GM23338 (cell line): ENCODE measurements around the gene DCT. TPM values are rescaled to one million over a fixed set of nuclear protein-coding genes. Genes with fewer than 3 reads are reported as not detected.

Source experiments
- ATAC-seq: fragments of 200-7000 bp; cut with Tn5 transposase; 3 replicates; pipeline ENCODE4 v1.9.1; 2020
- DNase-seq: peaks from one replicate; pipeline ENCODE4 v3.0.0-alpha.2; 2015; ENCODE audit warnings: low spot score
- H2AFZ ChIP-seq: fragments of 200-600 bp; sonication (generic); 2 replicates; pipeline ENCODE4 v1.8.0; 2016; ENCODE audit warnings: antibody characterized with exemption, mild to moderate bottlenecking, moderate library complexity
- H3F3A ChIP-seq: fragments of 200-600 bp; sonication (generic); replicated peaks from 2 replicates; pipeline ENCODE4 v1.8.0; 2017; ENCODE audit warnings: antibody characterized with exemption, mixed run types, low read depth
- H3K27ac ChIP-seq: fragments of 200-600 bp; sonication (generic); 2 replicates; pipeline ENCODE4 v1.6.1; 2016; ENCODE audit warnings: low read depth
- H3K27me3 ChIP-seq: fragments of 200-600 bp; sonication (generic); 2 replicates; pipeline ENCODE4 v1.8.0; 2016; ENCODE audit warnings: mild to moderate bottlenecking, mixed run types, moderate library complexity; ENCODE audit not compliant: insufficient read depth
- H3K36me3 ChIP-seq: fragments of 200-600 bp; sonication (generic); 2 replicates; pipeline ENCODE4 v1.8.0; 2016; ENCODE audit warnings: mild to moderate bottlenecking; ENCODE audit not compliant: insufficient read depth
- H3K4me1 ChIP-seq: fragments of 200-600 bp; sonication (generic); 2 replicates; pipeline ENCODE4 v1.8.0; 2016; ENCODE audit warnings: mild to moderate bottlenecking, moderate library complexity; ENCODE audit not compliant: insufficient read depth
- H3K4me2 ChIP-seq: fragments of 200-600 bp; sonication (generic); 2 replicates; pipeline ENCODE4 v1.7.1; 2017; ENCODE audit warnings: mixed run types
- H3K4me3 ChIP-seq: fragments of 200-600 bp; sonication (generic); 2 replicates; pipeline ENCODE4 v1.6.1; 2016; ENCODE audit warnings: mixed run types
- H3K79me2 ChIP-seq: fragments of 200-600 bp; sonication (generic); replicated peaks from 2 replicates; pipeline ENCODE4 v1.8.0; 2017; ENCODE audit warnings: mild to moderate bottlenecking; ENCODE audit not compliant: insufficient read depth
- H3K9me2 ChIP-seq: fragments of 200-600 bp; sonication (generic); 2 replicates; pipeline ENCODE4 v1.8.0; 2017; ENCODE audit not compliant: insufficient read depth
- H4K20me1 ChIP-seq: fragments of 200-600 bp; sonication (generic); replicated peaks from 2 replicates; pipeline ENCODE4 v1.8.0; 2017; ENCODE audit warnings: mild to moderate bottlenecking; ENCODE audit not compliant: insufficient read depth
- H3K27ac Mint-ChIP-seq: 2 replicates; pipeline ENCODE4 v1.8.0; 2020; ENCODE audit warnings: inconsistent platforms, mild to moderate bottlenecking, moderate library complexity, mixed read lengths
- H3K27me3 Mint-ChIP-seq: 3 replicates; pipeline ENCODE4 v1.8.0; 2022; ENCODE audit warnings: low read depth, mild to moderate bottlenecking, moderate library complexity, mixed read lengths, inconsistent platforms; ENCODE audit not compliant: insufficient read depth, poor library complexity
- H3K36me3 Mint-ChIP-seq: 3 replicates; pipeline ENCODE4 v1.8.0; 2021; ENCODE audit warnings: low read depth, mild to moderate bottlenecking, inconsistent platforms, moderate library complexity, mixed read lengths
- H3K4me1 Mint-ChIP-seq: 3 replicates; pipeline ENCODE4 v1.8.0; 2020; ENCODE audit warnings: mild to moderate bottlenecking, inconsistent platforms, mixed read lengths
- H3K4me3 Mint-ChIP-seq: 3 replicates; pipeline ENCODE4 v1.8.0; 2021; ENCODE audit warnings: moderate library complexity, mild to moderate bottlenecking, inconsistent platforms, mixed read lengths
- H3K9me3 Mint-ChIP-seq: 3 replicates; pipeline ENCODE4 v1.8.0; 2020; ENCODE audit warnings: moderate library complexity, mild to moderate bottlenecking, inconsistent platforms, mixed read lengths
- CREB1 ChIP-seq: fragments of 250-450 bp; sonication (Bioruptor Pico); IDR thresholded peaks from 2 replicates; pipeline ENCODE4 v1.5.0; 2020; ENCODE audit warnings: low read depth, mild to moderate bottlenecking, moderate library complexity
- EZH2 ChIP-seq: fragments of 200-600 bp; sonication (generic); IDR thresholded peaks from one replicate; pipeline ENCODE4 v1.8.0; 2017; ENCODE audit warnings: antibody characterized with exemption, mild to moderate bottlenecking, low read depth; ENCODE audit not compliant: unreplicated experiment
- EZH2phosphoT487 ChIP-seq: fragments of 200-600 bp; sonication (generic); IDR thresholded peaks from one replicate; pipeline ENCODE4 v1.8.1; 2018; ENCODE audit warnings: antibody characterized with exemption; ENCODE audit not compliant: unreplicated experiment
- JUNB ChIP-seq: IDR thresholded peaks from one replicate; pipeline ENCODE4 v1.6.1; 2016; ENCODE audit warnings: antibody characterized with exemption; ENCODE audit not compliant: unreplicated experiment
- NANOG ChIP-seq: IDR thresholded peaks from 2 replicates; pipeline ENCODE4 v1.6.1; 2016; ENCODE audit warnings: antibody characterized with exemption, borderline replicate concordance
- STAT1 ChIP-seq: IDR thresholded peaks from one replicate; pipeline ENCODE4 v1.6.1; 2016; ENCODE audit warnings: antibody characterized with exemption; ENCODE audit not compliant: unreplicated experiment
- ZNF114 ChIP-seq: fragments of 250-450 bp; sonication (Bioruptor Pico); IDR thresholded peaks from 2 replicates; pipeline ENCODE4 v1.5.0; 2020; ENCODE audit warnings: mild to moderate bottlenecking, moderate library complexity
- ZNF331 ChIP-seq: fragments of 250-450 bp; sonication (Bioruptor Pico); IDR thresholded peaks from 2 replicates; pipeline ENCODE4 v1.5.0; 2020; ENCODE audit warnings: low read depth, mild to moderate bottlenecking, moderate library complexity
- ZNF462 ChIP-seq: fragments of 250-450 bp; sonication (Bioruptor Pico); IDR thresholded peaks from 2 replicates; pipeline ENCODE4 v1.5.0; 2020; ENCODE audit warnings: mild to moderate bottlenecking, moderate library complexity
- polyA plus RNA-seq: library from polyadenylated mRNA; unstranded; fragments of >200 nt; fragmentation: Nextera tagmentation; extraction: Ambion mirVana; gene quantifications from 2 replicates; pipeline ENCODE4 v1.2.1, GENCODE V29; 2016
- total RNA-seq: library from RNA; depleted of rRNA; stranded (reverse); fragments of >200 nt; shearing (Covaris generic); gene quantifications from 2 replicates; pipeline ENCODE4 v1.2.3, GENCODE V29; 2014
- TF ChIP-seq, protein P1 (sequence below): IDR thresholded peaks from 2 replicates; pipeline ENCODE4 v1.6.1; 2016; ENCODE audit warnings: antibody characterized with exemption
- TF ChIP-seq, protein P2 (sequence below), 2 experiments: fragments of 200-600 bp in 1 of 2; sonication (generic) in 1 of 2; conservative IDR thresholded peaks; 2 replicates each; pipeline versions ENCODE4 v1.5.1 to v1.6.1; 2016 to 2017; ENCODE audit warnings: antibody characterized with exemption in 2 of 2, low read depth in 2 of 2, mild to moderate bottlenecking in 2 of 2, moderate library complexity in 1 of 2

The DCT gene
- total and polyA plus RNA-seq, 2 experiments from 2014 or later, result 0.14 TPM; not detected in 1

- no peak for DNase-seq
- no peaks in the 10 kb centered on the region for H3K9me2 ChIP-seq
- no peaks in the 10 kb centered on the region for H3K4me1 ChIP-seq
- no peak for ATAC-seq
- Mint-ChIP-seq H3K9me3 (peaks cover 2% of the 10 kb centered on the region; the same call in 1 of the 3 replicates), H3K36me3 (no peaks in the 10 kb centered on the region; the same call in 2 of the 3 replicates), H3K27me3 (no peaks in the 10 kb centered on the region), H3K4me1 (peaks cover 4% of the 10 kb centered on the region; the same call in 2 of the 3 replicates), H3K4me3 (no peak overlapping the region), H3K27ac (no peak overlapping the region)
- H3F3A ChIP-seq, result no peaks in the 10 kb centered on the region
- TF ChIP-seq, protein P1, sequence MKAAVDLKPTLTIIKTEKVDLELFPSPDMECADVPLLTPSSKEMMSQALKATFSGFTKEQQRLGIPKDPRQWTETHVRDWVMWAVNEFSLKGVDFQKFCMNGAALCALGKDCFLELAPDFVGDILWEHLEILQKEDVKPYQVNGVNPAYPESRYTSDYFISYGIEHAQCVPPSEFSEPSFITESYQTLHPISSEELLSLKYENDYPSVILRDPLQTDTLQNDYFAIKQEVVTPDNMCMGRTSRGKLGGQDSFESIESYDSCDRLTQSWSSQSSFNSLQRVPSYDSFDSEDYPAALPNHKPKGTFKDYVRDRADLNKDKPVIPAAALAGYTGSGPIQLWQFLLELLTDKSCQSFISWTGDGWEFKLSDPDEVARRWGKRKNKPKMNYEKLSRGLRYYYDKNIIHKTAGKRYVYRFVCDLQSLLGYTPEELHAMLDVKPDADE, result no peak
- TF ChIP-seq STAT1 (no peak), EZH2 (no peak), JUNB (no peak), ZNF114 (CRISPR knock-in tag) (no peak), EZH2phosphoT487 (no peak), CREB1 (CRISPR knock-in tag) (no peak), ZNF462 (no peak), NANOG (no peak), ZNF331 (CRISPR knock-in tag) (no peak)
- TF ChIP-seq, protein P2, sequence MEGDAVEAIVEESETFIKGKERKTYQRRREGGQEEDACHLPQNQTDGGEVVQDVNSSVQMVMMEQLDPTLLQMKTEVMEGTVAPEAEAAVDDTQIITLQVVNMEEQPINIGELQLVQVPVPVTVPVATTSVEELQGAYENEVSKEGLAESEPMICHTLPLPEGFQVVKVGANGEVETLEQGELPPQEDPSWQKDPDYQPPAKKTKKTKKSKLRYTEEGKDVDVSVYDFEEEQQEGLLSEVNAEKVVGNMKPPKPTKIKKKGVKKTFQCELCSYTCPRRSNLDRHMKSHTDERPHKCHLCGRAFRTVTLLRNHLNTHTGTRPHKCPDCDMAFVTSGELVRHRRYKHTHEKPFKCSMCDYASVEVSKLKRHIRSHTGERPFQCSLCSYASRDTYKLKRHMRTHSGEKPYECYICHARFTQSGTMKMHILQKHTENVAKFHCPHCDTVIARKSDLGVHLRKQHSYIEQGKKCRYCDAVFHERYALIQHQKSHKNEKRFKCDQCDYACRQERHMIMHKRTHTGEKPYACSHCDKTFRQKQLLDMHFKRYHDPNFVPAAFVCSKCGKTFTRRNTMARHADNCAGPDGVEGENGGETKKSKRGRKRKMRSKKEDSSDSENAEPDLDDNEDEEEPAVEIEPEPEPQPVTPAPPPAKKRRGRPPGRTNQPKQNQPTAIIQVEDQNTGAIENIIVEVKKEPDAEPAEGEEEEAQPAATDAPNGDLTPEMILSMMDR (conservative IDR thresholded peaks at IDR 0.05; ENCODE audit: low read depth in 2 of 2), result no peak
- no peak overlapping the region for H3K27ac ChIP-seq
- H3K27me3 ChIP-seq, result no peaks in the 10 kb centered on the region
- H2AFZ ChIP-seq, result no peak overlapping the region
- H4K20me1 ChIP-seq, result no peaks in the 10 kb centered on the region
- no peak overlapping the region for H3K4me2 ChIP-seq
- H3K36me3 ChIP-seq, result no peaks in the 10 kb centered on the region
- H3K79me2 ChIP-seq, result no peaks in the 10 kb centered on the region
- no peak overlapping the region for H3K4me3 ChIP-seq
These were observed 67.7 kb downstream of the DCT start for GRCh38 chr13:94411747-94412146.
